GM23248 (cell line): ENCODE measurements around the gene KRTAP5-7.
"Not testable (repeated sequence)": the region's sequence is repeated elsewhere in the genome, so short reads cannot be mapped to it uniquely, and the experiment has no call there.

Experiments
- EZH2 ChIP-seq: fragments of 200-600 bp; sonication (generic); IDR thresholded peaks from 2 replicates; pipeline ENCODE4 v1.6.1; 2018; ENCODE audit warnings: antibody characterized with exemption, mild to moderate bottlenecking; ENCODE audit not compliant: insufficient read depth, poor library complexity, severe bottlenecking
- EZH2phosphoT487 ChIP-seq: fragments of 200-600 bp; sonication (generic); IDR thresholded peaks from 2 replicates; pipeline ENCODE4 v1.6.1; 2018; ENCODE audit warnings: antibody characterized with exemption, moderate library complexity, mild to moderate bottlenecking, low read depth; ENCODE audit not compliant: insufficient read depth

GRCh38 chr11:71537977-71538665 lies 11.1 kb downstream of the KRTAP5-7 start, which contains the start of gene KRTAP5-8:
- TF ChIP-seq EZH2, EZH2phosphoT487: not testable (repeated sequence)
